ENCODE results near the gene LRRC61.

The LRRC61 gene

DNA sequence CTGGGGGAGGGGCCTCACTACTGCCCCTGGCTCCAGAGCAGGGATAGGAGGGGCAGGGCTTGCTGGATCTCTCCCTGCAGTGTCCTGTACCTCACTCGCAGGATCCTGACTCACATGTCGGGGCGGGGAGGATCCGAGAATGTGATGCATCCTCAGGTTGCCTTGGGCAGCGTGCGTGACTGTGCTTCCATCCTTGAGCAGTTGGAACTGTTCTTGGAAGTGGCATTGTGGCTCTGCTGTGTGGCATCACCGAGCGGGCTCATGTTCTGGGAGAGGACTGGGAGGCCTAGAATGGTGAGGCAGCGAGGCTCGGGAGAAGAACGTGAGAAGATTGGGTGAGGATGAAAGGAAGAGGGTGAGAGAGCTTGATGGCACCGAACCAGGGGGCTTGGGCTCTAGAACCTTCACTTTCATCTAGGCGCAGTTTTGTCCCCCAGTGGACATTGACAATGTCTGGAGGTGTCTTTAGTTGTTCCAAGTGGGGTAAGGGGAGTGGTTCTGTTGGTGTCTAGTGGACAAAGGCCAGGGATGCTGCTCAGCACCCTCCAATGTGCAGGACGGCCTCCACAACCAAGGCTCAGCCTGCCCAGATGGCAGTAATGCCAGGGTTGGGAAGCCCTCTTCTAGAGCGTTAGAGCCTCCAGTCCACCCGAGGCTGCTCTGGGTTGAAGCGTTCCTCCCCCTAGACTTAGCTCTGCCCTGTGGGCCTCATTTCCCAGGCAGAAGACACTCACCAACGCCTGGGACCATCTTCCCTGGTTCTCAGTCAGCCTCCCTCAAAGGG, 9.9 kb downstream of the LRRC61 start:
- TF ChIP-seq POLR2AphosphoS5 (IDR thresholded peaks at IDR 0.05; ENCODE audit: low read depth, low read length) (no peak), REST (IDR thresholded peaks at IDR 0.05; ENCODE audit: insufficient read depth in 1 of 2, low read depth in 2 of 2, low read length in 2 of 2) (no peak), SIN3A (IDR thresholded peaks at IDR 0.05; ENCODE audit: borderline replicate concordance, insufficient read depth, low read length) (no peak), TAF1 (IDR thresholded peaks at IDR 0.05; ENCODE audit: borderline replicate concordance, insufficient read depth, low read length) (no peak), FOXP2 (optimal IDR thresholded peaks at IDR 0.05; ENCODE audit: borderline replicate concordance, extremely low read depth, extremely low read length, insufficient read depth) (no peak)

GRCh38 chr7:150333659-150334058, 10.5 kb downstream of the LRRC61 start:
- no peak for TF ChIP-seq REST (IDR thresholded peaks at IDR 0.05; ENCODE audit: insufficient read depth in 1 of 2, low read depth in 2 of 2, low read length in 2 of 2)
- TF ChIP-seq TAF1 (IDR thresholded peaks at IDR 0.05; ENCODE audit: borderline replicate concordance, insufficient read depth, low read length) = no peak
- no peak for TF ChIP-seq FOXP2 (optimal IDR thresholded peaks at IDR 0.05; ENCODE audit: borderline replicate concordance, extremely low read depth, extremely low read length, insufficient read depth)
- TF ChIP-seq POLR2AphosphoS5 (IDR thresholded peaks at IDR 0.05; ENCODE audit: low read depth, low read length) = no peak
- TF ChIP-seq SIN3A (IDR thresholded peaks at IDR 0.05; ENCODE audit: borderline replicate concordance, insufficient read depth, low read length) = no peak

- TF ChIP-seq TAF1 (IDR thresholded peaks at IDR 0.05; ENCODE audit: borderline replicate concordance, insufficient read depth, low read length) (no peak), SIN3A (IDR thresholded peaks at IDR 0.05; ENCODE audit: borderline replicate concordance, insufficient read depth, low read length) (no peak), FOXP2 (optimal IDR thresholded peaks at IDR 0.05; ENCODE audit: borderline replicate concordance, extremely low read depth, extremely low read length, insufficient read depth) (no peak), POLR2AphosphoS5 (IDR thresholded peaks at IDR 0.05; ENCODE audit: low read depth, low read length) (no peak), REST (IDR thresholded peaks at IDR 0.05; ENCODE audit: insufficient read depth in 1 of 2, low read depth in 2 of 2, low read length in 2 of 2) (no peak)
Observed at GRCh38 chr7:150334108-150334507, 11.0 kb downstream of the LRRC61 start.

DNA sequence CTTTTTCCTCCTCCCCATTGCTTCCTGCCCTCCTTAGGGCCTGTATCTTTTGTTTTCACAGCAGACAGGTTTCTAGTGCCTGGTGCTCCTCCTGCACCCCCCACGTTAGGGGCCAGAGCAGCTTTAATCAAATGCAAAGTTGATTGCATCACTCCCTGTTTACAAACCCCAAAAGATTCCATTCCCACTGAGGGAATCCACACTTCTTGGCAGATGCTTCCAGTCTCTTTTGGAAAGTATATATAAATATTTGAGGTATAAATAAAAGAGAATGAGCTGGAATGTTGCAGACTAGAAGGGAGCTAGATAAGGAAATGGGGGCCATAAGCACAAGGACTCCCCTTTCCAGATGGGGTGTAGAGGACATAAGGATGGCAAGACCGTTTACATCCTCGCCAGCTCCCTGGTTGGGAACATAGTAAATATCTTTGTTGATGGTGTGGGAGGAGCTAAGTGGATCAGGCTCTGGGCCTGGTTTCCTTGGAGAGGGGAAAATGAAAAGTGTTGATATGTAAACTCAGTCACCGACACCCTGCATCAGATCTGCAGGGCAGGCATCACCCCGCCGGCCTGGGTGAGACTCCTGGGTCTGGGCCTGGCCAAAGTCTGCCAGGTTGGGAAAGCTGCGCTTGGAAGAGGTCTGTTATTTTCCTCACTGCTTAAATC, 12.1 kb downstream of the LRRC61 start:
- TF ChIP-seq SIN3A (IDR thresholded peaks at IDR 0.05; ENCODE audit: borderline replicate concordance, insufficient read depth, low read length) (no peak), REST (IDR thresholded peaks at IDR 0.05; ENCODE audit: insufficient read depth in 1 of 2, low read depth in 2 of 2, low read length in 2 of 2) (no peak)

Measured in PFSK-1 (cell line).